ENCODE results near the gene SPECC1. TPM values are rescaled to one million over a fixed set of nuclear protein-coding genes. Genes with fewer than 3 reads are reported as not detected.

SPECC1 gene
- total and polyA plus RNA-seq, 2 of the 13 experiments (the other 11 are each of a cell fraction or from before 2014, with no cell fraction given) = 2.3 to 6.9 TPM

GRCh38 chr17:20299013-20299412 lies 289.9 kb downstream of the SPECC1 start:
- no peak overlapping the region for H2AFZ ChIP-seq (ENCODE audit: low read length)
- FAIRE-seq (no peak), DNase-seq (ENCODE audit: low spot score) (no peak), ATAC-seq (no peak)
- TF ChIP-seq ZNF891 (CRISPR knock-in tag; IDR thresholded peaks at IDR 0.05) (no peak), HOXA5 (CRISPR knock-in tag; IDR thresholded peaks at IDR 0.05) (no peak), THAP8 (CRISPR knock-in tag; IDR thresholded peaks at IDR 0.05; ENCODE audit: borderline replicate concordance) (no peak), LBX2 (CRISPR knock-in tag; IDR thresholded peaks at IDR 0.05; ENCODE audit: borderline replicate concordance) (no peak), NFKBIZ (CRISPR knock-in tag; IDR thresholded peaks at IDR 0.05) (no peak), CSRNP1 (CRISPR knock-in tag; IDR thresholded peaks at IDR 0.05) (no peak), KAT7 (CRISPR knock-in tag; IDR thresholded peaks at IDR 0.05; ENCODE audit: borderline replicate concordance) (no peak), ZNF580 (CRISPR knock-in tag; IDR thresholded peaks at IDR 0.05; ENCODE audit: borderline replicate concordance, low read depth) (no peak), SKI (IDR thresholded peaks at IDR 0.05; ENCODE audit: partially characterized antibody) (no peak), FOXP1 (IDR thresholded peaks at IDR 0.05) (no peak), FOXP1 (CRISPR knock-in tag; IDR thresholded peaks at IDR 0.05) (no peak), ZSCAN22 (CRISPR knock-in tag; IDR thresholded peaks at IDR 0.05) (no peak), SMAD3 (CRISPR knock-in tag; IDR thresholded peaks at IDR 0.05) (no peak), PATZ1 (CRISPR knock-in tag; IDR thresholded peaks at IDR 0.05) (no peak), IKZF4 (CRISPR knock-in tag; IDR thresholded peaks at IDR 0.05; ENCODE audit: borderline replicate concordance, low read depth, not compliant biosample characterization) (no peak), ZNF547 (CRISPR knock-in tag; IDR thresholded peaks at IDR 0.05) (no peak), ZNF280D (CRISPR knock-in tag; IDR thresholded peaks at IDR 0.05) (no peak), LCORL (IDR thresholded peaks at IDR 0.05) (no peak), LCORL (CRISPR knock-in tag; IDR thresholded peaks at IDR 0.05) (no peak)
- no peak overlapping the region for H3K4me2 ChIP-seq (ENCODE audit: low read depth, low read length)
- H3K4me3 ChIP-seq (replicated peaks in 1 of 3; ENCODE audit: insufficient read depth in 1 of 3, low read depth in 2 of 3, low read length in 3 of 3) = no peak overlapping the region
- H4K20me1 ChIP-seq (ENCODE audit: insufficient read depth, low read length) = no peaks in the 10 kb centered on the region
- in situ Hi-C loops (cut with HindIII; ENCODE audit: extremely low pct_ligation_motif_present, low pct_unique_long_range_greater_than_20kb) (no loop called here), intact Hi-C loops (cut with micrococcal nuclease; ENCODE audit: unreplicated experiment) (no loop called here)
- H3K9me3 ChIP-seq (ENCODE audit: low read length) = no peaks in the 10 kb centered on the region
- POLR2A ChIA-PET = no interaction called here
- no peaks in the 10 kb centered on the region for H3K4me1 ChIP-seq (ENCODE audit: insufficient read depth, low read length)
- no TSS peak for BruUV-seq (replicated peaks)
- H3K27ac ChIP-seq (ENCODE audit: extremely low read length, insufficient read depth, low read length) = no peak overlapping the region
- H3K27me3 ChIP-seq (ENCODE audit: control insufficient read depth in 1 of 2, insufficient read depth in 2 of 2, low read length in 2 of 2) = no peaks in the 10 kb centered on the region
- no peaks in the 10 kb centered on the region for H3K36me3 ChIP-seq (replicated peaks in 1 of 2; ENCODE audit: control insufficient read depth in 1 of 2, insufficient read depth in 2 of 2, low read length in 2 of 2)
- WGBS (ENCODE audit: low lambda C conversion rate) = 74% methylated on average over 3 of the region's 3 CpGs
- no peaks in the 10 kb centered on the region for H3K79me2 ChIP-seq (ENCODE audit: insufficient read depth, low read length)
- CTCF ChIA-PET (ENCODE audit: low intra/inter-chr PET ratio, low total read pairs) = no interaction called here
- no peak overlapping the region for H3K9ac ChIP-seq (ENCODE audit: insufficient read depth, low read depth, low read length)
